Keratinocyte (primary cell): ENCODE data around the gene ADRM1.

Experiments
- EZH2 ChIP-seq: IDR thresholded peaks from one replicate; pipeline ENCODE4 v1.6.1; 2012; ENCODE audit warnings: inconsistent platforms, mild to moderate bottlenecking, low read length, moderate library complexity
- TF ChIP-seq, protein P1 (sequence below), 3 experiments: IDR thresholded peaks in 1 of 3; conservative IDR thresholded peaks in 1 of 3; optimal IDR thresholded peaks in 1 of 3; 2 replicates in 2 of 3; 3 replicates in 1 of 3; pipeline versions ENCODE3 to v1.5.1; 2011; ENCODE audit warnings: low read length in 3 of 3, mild to moderate bottlenecking in 3 of 3, moderate library complexity in 2 of 3, control low read depth in 1 of 3, inconsistent platforms in 1 of 3; ENCODE audit not compliant: insufficient read depth in 2 of 3; ENCODE audit errors: extremely low read depth in 1 of 3

DNA sequence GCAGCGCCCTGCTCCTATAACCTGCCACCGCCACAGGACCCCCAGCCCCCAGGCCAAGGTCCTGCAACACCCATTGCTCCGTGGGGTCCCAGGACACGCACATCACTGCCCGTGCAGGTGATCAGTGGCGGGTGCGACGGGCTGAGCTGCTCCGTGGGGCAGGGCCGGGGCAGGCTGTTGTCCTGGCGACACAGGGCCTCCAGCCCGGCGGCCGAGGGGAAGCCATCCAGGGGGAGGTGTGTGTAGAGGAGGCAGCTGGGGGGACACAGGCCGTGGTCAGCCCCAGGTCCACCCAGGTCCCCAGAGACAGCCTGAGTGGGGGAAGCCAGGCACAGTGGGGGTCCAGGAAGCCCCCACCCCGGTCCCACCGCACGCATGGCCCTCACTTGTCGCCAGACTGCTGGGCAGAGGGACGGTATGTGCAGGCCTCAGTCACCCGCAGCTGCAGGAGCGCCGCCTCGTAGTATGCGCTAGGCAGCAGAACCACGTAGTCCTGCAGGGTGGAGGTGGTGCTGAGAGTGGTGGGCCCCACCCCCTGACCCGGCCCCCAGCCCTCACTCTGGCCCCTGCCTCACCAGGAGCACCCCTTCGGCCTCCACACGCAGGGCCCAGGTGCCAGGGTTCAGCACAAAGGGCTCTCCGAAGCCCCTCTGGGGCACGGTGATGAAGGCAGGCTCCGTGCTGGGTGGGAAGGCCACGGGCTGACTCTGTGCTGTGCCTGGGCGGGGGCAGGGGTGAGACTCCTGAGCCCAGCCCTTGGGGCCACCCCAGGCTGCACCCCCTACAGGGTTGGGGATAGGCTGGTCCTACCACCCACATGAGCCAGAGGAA is 30.4 kb downstream of the ADRM1 start:
- TF ChIP-seq, protein P1, sequence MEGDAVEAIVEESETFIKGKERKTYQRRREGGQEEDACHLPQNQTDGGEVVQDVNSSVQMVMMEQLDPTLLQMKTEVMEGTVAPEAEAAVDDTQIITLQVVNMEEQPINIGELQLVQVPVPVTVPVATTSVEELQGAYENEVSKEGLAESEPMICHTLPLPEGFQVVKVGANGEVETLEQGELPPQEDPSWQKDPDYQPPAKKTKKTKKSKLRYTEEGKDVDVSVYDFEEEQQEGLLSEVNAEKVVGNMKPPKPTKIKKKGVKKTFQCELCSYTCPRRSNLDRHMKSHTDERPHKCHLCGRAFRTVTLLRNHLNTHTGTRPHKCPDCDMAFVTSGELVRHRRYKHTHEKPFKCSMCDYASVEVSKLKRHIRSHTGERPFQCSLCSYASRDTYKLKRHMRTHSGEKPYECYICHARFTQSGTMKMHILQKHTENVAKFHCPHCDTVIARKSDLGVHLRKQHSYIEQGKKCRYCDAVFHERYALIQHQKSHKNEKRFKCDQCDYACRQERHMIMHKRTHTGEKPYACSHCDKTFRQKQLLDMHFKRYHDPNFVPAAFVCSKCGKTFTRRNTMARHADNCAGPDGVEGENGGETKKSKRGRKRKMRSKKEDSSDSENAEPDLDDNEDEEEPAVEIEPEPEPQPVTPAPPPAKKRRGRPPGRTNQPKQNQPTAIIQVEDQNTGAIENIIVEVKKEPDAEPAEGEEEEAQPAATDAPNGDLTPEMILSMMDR (optimal IDR thresholded peaks at IDR 0.05 in 1 of 3, IDR thresholded peaks at IDR 0.05 in 1 of 3, conservative IDR thresholded peaks at IDR 0.05 in 1 of 3; ENCODE audit: extremely low read depth in 1 of 3, insufficient read depth in 2 of 3, low read length in 3 of 3): no peak
- no peak for TF ChIP-seq EZH2
